ENCODE measurements around the gene ZNF235. TPM values are rescaled to one million over a fixed set of nuclear protein-coding genes. Genes with fewer than 3 reads are reported as not detected.
A peak's percentile ranks its signal among the peaks of the same experiment; 100 is the strongest.
"Not testable (repeated sequence)": the region's sequence is repeated elsewhere in the genome, so short reads cannot be mapped to it uniquely, and the experiment has no call there.

The ZNF235 gene
- total RNA-seq, result 2.8 and 8.0 TPM in 2 replicates

- peak; percentile 95 for DNase-seq (ENCODE audit: low read depth)
These were observed at the start of gene ZNF235 for GRCh38 chr19:44304659-44305193. Gene ZNF235 (minus strand): TSS chr19:44305025. CDS start chr19:44303404, 1,621 bp downstream.

- no peak for DNase-seq (ENCODE audit: low read depth)
These were observed 41.7 kb upstream of the ZNF235 start for GRCh38 chr19:44346556-44346955.

GRCh38 chr19:44345959-44346358, 41.1 kb upstream of the ZNF235 start:
- no peak for DNase-seq (ENCODE audit: low read depth)

GRCh38 chr19:44344255-44344654, 39.4 kb upstream of the ZNF235 start:
- no peak for DNase-seq (ENCODE audit: low read depth)

GRCh38 chr19:44341794-44342193, 37.0 kb upstream of the ZNF235 start:
- DNase-seq (ENCODE audit: low read depth), result no peak

GRCh38 chr19:44334639-44335038, 29.8 kb upstream of the ZNF235 start:
- DNase-seq (ENCODE audit: low read depth), result not testable (repeated sequence)

- DNase-seq (ENCODE audit: low read depth), result no peak
These were observed 27.3 kb upstream of the ZNF235 start for GRCh38 chr19:44332145-44332544.

GRCh38 chr19:44315883-44316282, 11.1 kb upstream of the ZNF235 start:
- peak; percentile 10 for DNase-seq (ENCODE audit: low read depth)

GRCh38 chr19:44313231-44313630, 8.4 kb upstream of the ZNF235 start:
- no peak for DNase-seq (ENCODE audit: low read depth)

GRCh38 chr19:44308011-44308410, 3.2 kb upstream of the ZNF235 start:
- DNase-seq (ENCODE audit: low read depth), result no peak

GRCh38 chr19:44306283-44306682, 1.5 kb upstream of the ZNF235 start:
- DNase-seq (ENCODE audit: low read depth), result no peak

GRCh38 chr19:44305457-44305856, 632 bp upstream of the ZNF235 start:
- no peak for DNase-seq (ENCODE audit: low read depth)

GRCh38 chr19:44303976-44304568, 753 bp downstream of the ZNF235 start:
- peak; percentile 14 for DNase-seq (ENCODE audit: low read depth)

- no peak for DNase-seq (ENCODE audit: low read depth)
These were observed 1.5 kb downstream of the ZNF235 start for GRCh38 chr19:44303320-44303719.

- DNase-seq (ENCODE audit: low read depth), result no peak
These were observed 19.9 kb downstream of the ZNF235 start for GRCh38 chr19:44284968-44285367.

GRCh38 chr19:44282846-44283245, 22.0 kb downstream of the ZNF235 start:
- DNase-seq (ENCODE audit: low read depth), result no peak

- no peak for DNase-seq (ENCODE audit: low read depth)
These were observed 23.9 kb downstream of the ZNF235 start for GRCh38 chr19:44280916-44281315.

- no peak for DNase-seq (ENCODE audit: low read depth)
These were observed 26.6 kb downstream of the ZNF235 start for GRCh38 chr19:44278181-44278690.

GRCh38 chr19:44277331-44277730, 27.5 kb downstream of the ZNF235 start:
- DNase-seq (ENCODE audit: low read depth), result no peak

- DNase-seq (ENCODE audit: low read depth), result no peak
These were observed 44.0 kb downstream of the ZNF235 start for GRCh38 chr19:44260695-44261446.

- DNase-seq (ENCODE audit: low read depth), result no peak
These were observed 44.5 kb downstream of the ZNF235 start for GRCh38 chr19:44260343-44260681.

GRCh38 chr19:44258835-44259413, 45.9 kb downstream of the ZNF235 start:
- no peak for DNase-seq (ENCODE audit: low read depth)

- DNase-seq (ENCODE audit: low read depth), result no peak
These were observed 46.7 kb downstream of the ZNF235 start for GRCh38 chr19:44258136-44258535.

All from renal cortical epithelial cell (primary cell).